ENCODE data around the gene COL8A2.
"Not testable (repeated sequence)": the region's sequence is repeated elsewhere in the genome, so short reads cannot be mapped to it uniquely, and the experiment has no call there.

Gene COL8A2

DNA sequence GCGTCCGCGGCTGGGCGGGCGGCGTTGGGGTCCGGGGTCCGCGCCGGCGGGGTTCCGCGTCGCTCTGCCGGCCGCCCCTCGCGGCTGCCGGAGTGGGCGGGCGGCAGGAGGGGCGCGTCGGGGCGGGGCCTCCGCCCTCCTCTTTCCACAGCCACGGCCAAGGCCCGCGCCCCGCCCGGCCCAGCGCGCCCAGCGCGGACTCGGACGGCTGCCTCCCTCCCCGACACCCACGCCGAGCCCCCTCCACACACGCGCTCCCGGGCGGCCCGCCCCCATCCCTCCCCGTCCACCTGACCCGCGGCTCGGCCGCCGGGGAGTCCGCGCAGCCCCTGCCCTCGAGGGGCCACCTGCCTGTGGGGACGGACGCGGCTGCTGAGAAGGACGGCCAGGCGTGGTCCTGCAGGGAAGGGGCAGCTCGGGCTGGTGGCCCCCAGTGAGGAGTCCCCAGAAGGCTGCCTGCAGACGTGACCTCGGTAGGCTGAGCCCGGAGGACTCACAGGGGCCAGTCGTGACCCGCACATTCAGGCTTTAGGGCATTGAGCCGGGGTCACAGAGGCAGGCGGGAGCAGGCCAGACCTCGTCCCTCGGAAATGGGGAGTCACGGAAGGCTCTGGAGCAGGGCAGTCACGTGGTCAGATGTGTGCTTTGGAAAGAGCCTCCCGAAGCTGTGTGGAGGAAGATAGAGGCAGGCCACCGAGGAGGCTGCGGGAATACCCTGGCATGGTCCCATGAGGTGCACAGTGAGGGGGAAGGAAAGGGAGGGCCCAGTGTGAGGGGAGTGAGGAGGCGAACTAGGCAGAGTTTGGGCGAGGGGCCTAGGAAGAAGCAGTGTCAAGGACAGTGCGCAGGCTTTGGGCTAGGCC lies at the start of gene COL8A2:
Gene COL8A2 (minus strand): TSS at position 94 of the 863 bp plus-strand sequence. CDS start 24,980 bp downstream, outside the sequence.
- DNase-seq: no peak

DNA sequence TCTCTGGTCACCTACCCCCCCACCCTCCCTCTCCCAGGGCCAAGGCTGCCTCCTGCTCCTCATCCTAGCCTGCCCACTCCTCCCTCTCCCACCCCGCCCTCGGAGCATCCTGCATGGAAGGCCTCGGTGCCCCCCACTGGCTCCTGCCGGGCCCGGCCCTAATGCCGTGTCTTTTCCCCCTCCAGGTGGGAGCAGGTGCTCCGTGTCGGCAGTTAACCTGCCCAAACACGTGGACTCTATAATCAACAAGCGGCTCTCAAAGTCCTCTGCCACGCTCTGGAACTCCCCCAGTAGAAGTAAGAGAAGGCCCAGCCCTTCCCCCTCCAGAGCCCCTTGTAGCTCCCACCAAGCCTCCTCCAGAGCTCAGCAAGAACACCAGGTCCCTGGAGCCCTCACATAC lies 49.7 kb upstream of the COL8A2 start:
- no peak for DNase-seq

DNA sequence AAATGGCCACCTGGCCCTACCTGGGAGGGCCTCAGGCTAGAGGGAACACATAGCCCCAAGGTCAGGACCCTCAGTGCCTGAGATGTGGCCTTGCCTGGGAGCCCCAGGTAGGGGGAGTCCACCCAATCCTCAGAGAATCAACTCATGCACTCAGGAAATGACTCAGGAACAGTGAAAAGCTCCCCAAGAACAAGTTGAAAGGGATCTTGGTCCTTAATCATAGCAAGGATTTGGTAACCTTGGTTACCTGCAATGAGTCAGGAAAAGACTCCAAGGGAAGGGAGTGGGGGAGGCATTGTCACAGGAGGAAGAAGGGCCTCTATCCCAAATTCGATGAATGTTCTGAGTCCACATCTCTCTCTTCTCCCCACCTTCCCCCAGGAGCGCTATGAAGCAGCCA lies 48.0 kb upstream of the COL8A2 start:
- DNase-seq: no peak

DNA sequence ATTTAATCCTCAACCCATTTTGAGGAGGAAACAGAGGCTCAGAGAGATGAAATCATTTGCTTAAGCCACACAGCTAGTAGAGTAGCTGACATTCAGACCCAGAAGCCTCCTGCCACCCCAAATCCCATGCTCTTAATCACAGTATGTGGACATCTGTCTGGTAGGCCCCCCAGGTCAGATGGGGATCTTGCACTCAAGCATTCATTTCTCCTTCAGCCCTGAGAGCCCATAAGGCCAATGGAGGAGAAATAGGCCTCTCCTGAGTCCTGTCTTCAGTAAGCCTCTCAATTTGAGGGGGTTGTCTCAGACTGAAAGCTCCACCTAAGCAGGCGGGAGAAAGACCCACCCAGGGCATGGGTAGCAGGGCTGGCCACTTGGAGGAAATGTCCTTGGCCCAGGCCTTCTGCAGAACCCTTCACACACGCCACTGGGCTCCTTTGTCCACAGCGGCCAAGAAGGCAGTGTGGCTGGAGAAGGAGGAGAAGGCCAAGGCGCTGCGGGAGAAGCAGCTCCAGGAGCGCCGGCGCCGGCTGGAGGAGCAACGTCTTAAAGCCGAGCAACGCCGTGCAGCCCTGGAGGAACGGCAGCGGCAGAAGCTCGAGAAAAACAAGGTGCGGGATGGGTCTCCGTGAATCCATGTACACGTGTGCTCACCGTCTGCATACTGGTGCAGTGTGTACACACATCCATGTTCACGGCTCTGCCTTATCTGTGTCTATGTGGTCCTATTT lies 47.2 kb upstream of the COL8A2 start:
- DNase-seq: no peak

DNA sequence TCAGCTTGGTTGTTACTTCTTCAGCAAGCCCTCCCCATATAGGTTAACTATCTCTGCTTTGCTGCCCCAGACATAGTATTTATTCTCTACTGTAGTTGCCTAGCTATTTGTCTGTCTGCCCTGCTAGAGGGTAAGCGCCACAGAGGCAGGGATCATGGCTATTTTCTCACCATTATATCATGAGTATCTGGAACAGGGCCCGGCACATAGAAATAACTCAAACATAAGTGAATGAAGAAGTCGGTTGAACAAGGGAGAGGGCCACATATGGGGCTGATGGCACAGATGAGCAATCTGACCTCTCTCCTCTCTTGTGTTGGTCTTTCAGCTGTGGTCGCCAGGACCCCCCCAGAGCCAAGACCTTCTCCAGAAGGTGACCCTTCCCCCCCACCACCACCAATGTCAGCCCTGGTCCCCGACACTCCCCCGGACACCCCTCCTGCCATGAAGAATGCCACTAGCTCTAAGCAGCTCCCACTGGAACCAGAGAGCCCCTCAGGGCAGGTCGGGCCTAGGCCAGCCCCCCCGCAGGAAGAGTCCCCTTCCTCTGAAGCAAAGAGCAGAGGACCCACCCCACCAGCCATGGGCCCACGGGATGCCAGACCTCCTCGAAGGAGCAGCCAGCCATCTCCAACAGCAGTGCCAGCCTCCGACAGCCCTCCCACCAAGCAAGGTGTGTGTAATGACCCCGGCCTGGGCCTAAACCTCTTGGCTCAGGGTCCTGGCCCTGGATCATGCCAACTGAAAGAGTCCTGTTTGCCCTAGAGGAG lies 45.8 kb upstream of the COL8A2 start:
- DNase-seq: no peak

DNA sequence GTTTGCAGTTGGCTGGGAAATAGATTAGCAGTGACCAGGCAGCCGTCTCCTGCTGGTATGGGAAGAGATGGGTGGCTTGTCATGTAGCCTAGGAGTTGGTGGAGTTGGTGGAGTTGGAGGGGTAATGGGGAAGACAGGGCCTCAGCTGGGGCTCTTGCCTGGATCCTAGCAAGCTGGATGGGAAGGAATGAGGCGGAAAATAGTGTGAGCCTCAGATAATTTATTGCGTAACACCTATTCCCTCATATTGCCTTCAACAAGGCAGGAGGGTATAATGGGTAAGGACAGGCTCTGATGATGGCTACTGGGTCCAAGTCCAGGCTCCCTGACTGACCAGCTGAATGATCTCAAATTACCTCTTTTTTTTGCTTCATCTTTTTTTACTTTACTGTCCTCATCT lies 43.5 kb upstream of the COL8A2 start:
- DNase-seq: no peak

DNA sequence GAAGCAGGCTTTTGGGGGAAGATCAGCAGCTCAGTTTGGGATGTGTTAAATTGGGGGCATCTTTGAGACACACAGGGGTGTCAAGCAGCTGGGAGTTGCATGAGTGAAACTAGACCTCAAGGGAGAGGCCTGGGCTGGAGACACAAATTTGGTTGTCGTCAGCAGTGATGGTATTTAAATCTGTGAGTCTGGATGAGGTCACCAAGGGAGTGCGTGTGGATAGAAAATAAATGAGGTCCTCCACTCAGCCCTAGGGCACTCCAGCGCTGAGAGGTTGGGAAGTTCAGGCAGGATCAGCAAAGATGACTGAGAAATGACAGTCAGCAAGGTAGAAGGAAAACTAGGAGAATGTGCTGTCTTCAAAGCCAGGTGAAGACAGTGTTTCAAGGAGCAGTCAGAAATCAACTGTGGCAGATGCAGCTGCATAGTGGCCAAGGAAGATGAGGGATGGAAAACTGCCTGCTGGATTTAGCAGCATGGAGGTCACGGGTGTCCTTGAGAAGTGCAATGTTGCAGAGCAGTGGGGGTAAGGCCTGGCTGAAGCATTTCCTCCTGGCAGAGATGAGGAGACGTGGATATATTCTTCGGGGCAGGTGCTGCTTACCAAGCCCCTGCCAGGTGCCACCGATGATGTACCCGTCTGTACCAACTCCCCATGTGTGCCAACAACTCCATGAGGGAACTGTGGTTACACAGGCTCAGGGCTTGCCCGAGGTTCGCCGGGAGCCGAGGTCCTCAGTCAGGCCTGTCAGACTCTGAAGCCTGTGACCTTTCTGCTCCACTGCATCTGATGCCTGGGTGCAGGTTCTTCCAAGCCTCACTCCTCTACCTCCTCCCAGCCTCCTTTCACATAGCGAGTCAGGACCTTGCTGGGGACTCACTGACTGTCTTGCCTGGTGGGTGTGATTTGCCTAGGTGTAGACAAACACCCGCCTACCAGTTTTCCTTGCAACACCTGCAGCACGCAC lies 42.2 kb upstream of the COL8A2 start:
- DNase-seq: no peak

DNA sequence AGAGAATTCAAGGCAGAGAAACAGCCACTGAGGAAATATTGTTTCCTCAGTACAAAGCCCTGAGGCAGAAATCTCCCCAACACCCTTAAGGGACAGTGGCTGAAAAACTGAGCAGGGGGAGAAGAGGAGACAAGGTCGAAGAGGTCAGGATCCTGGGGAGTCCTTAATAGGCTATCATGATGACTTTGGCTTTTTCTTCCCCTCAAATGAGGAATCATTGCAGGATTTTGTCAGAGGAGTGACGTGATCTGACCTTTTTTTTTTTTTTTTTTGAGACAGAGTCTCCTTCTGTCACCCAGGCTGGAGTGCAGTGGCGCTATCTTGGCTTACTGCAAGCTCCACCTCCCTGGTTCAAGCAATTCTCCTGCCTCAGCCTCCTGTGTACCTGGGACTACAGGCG lies 41.1 kb upstream of the COL8A2 start:
- no peak for DNase-seq

DNA sequence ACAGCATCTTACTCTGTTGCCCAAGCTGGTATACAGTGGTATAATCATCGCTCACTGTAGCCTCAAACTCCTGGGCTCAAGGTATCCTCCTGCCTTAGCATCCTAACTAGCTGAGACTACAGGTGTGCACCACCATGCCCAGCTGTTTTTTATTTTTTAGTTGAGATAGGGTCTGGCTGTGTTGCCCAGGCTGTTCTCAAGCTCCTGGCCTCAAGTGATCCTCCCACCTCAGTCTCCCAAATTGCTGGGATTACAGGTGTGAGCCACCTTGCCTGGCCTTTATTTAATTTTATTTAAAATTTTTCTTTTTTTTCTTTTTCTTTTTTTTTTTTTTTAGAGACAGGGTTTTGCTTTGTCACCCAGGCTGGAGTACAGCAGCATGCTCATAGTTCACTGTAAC lies 40.1 kb upstream of the COL8A2 start:
- no peak for DNase-seq

DNA sequence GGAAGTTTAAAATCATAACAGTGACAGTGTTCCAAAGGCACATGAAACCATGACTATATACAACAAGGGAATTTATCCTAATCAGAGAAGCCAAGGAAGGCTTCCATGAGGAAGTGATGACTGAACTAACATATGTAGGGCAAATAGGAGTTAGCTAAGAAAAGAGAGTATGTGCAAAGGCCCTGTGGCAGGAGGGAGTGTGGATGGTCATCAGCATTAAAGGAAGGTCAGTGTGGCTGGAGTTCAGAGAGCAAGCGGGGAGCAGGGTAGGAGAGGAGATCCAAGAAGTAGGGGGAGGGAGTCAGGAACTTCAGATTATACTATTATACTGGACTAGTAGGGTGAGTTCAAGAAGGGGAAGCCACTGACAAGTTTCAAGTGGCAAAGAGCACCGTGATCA lies 39.3 kb upstream of the COL8A2 start:
- no peak for DNase-seq

DNA sequence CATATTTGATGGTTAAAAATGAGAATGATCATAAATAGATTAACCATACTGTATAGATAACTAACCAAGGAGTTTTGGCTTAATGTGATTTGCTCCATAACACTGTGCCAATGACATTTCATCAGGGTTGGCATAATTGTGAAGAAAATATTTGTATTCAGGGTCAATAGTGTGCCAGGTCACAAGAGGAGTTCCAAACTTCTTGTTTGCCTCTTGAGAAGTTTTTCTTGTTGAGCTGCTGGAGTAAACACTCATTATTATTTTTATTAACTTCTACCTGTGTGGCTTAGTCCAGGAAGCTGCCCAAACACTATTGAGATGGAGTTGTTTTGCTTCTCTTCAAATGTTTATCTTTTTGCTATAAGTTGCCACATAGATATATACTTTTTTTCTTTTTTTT lies 38.4 kb upstream of the COL8A2 start:
- DNase-seq: no peak

DNA sequence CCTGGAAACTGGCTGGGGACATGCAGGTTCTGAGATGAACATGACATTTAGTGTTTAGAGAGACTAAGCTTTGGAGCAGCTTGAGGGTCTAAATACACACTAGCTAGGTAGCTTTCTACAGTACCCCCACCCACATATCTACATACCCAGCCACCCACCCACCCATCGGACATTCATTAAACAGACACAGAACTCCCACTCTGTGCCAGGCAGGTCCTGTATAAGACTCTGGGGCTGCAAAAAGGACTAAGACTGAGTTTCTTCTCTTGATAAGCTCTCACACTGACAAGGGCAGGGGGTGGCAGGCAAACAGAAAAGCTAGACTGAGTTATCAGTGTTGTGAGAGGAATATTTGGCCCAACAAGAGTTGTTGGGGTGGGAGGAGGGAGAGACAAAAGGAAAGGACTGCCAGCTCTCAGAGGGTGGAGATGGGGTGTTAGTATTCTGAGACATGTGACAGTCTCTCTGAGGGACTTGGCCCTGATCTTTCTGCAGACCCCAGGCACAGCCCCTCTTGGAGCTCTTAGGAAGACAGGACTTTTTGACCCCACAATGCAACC lies 37.7 kb upstream of the COL8A2 start:
- no peak for DNase-seq

DNA sequence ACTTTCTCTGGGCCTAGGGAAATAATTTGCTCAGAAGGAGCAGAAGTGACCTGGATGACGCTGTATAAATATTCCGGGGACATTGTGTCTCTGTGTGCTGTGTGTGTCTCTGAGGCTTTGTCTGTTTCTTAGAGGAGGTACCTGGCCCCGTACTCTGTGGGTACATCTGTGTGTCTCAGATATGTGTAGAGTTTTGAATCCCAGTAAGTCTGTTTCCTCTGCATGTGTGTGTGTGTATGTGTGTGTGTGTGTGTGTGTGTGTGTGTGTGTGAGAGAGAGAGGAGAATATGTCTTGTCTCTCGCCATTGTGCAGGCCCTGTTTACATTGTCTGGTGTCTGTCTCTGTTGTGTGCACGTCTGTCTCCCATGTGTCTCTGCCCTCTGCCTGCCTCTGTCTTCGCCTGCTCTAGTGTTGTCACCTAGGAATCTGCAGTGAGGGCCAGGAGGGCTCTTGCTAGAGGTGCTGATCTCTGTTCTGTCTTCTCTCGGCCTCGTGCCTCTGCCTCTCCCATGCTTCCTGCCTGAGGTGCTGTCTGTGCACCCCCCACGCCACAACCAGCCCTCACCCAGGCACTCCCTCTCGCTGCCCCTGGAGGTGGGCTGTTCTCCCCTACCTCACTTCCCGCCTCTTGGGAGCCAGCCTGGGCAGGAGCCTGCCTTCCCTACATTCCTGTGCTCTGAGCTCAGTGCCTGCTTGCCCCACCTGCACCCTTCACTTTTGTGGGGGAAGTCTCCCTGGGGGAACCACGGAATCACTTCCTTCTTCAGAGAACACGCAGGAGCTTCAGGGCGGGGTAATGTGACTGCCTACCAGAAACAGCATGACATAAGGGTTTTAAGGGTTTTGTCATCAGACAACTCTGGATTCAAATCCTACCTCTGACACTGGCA lies 36.9 kb upstream of the COL8A2 start:
- DNase-seq: peak; percentile 43

DNA sequence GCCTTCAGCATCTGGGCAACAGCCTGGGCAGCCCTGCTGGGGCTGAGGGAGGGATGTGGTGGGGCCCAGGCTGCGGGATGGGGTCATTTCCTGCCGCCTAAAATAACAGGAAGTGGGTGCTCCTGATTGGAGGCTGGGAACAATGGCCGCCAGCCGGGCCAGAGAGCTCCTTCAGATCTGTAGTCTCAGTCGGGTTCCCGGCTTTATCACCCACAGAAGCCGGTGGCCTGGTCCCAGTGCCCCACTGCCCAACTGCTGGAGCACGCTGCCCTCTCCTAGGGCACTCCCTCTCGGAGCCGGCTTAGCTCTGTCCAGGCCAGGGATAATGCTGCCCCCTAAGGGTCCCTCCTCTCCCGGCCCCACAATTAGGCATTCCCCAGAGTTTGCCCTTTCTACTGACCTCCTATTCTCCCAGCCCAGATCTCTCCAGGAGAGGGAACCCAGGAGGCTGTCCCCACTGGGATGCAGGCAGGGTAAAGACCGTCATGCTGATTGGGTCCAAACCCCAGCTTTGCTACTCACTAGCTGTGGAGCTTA lies 36.0 kb upstream of the COL8A2 start:
- peak; percentile 70 for DNase-seq

DNA sequence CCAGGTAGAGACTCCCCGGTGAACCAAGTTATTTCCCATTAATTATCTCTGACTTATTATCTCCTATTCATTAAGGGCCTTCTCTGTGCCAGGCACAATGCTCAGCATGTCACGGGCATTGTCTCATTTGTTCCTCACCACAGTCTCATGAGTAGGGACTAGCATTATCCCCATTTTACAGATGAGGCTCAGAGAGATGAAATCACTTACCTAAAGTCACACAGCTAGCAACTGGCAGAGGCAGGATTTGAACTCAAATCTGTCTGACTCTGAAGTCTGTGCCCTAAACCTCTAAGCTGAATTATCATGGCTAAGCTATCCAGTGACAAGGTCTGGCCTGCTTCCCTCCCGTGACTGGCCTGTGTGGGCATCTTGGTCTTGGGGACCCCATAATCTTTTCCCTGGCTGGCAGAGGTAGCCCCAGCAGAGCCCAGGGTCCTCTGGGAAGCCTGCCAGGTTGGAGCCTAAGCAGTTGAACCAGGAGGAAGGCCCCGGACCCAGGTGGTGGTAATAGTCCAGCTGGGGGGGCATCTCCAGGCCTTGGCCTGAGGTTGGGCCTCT lies 35.4 kb upstream of the COL8A2 start:
- no peak for DNase-seq

DNA sequence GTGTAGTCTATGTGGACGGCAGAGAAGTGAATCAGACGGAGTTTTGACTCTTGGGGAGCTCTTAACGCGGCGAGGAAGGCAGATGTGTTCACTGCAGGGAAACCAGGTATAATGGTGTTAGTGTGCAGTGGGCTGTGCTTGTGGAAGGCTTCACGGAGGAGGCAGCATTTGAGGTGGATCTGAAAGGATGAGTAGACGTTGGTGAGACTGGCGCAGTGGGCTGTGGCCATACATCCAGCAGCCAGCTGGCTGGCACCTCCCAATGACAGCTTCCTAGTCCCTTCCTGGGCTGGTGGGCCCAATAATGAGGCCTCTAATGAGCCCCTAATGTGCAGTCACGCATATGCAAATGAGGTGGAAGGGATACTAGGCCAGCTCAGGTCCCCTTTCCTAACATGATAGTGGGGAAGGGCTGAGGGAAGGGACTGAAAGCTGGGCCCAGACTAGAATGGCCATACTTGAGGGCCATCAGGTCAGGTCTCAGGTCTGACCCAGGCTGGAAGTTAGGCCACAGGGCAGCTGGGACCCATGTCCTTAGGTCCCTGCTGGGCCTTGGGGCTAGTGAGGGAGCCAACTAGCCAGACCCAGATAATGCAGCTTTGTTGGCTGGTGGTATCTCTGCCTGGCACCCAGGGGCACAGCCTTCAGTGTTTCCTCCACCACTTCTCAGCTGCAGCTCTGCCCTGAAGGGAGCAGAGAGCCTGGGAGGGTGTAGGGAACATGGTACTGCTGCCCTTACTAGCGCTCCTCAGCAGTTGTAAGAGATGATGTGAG lies 34.8 kb upstream of the COL8A2 start:
- peak; percentile 15 for DNase-seq

DNA sequence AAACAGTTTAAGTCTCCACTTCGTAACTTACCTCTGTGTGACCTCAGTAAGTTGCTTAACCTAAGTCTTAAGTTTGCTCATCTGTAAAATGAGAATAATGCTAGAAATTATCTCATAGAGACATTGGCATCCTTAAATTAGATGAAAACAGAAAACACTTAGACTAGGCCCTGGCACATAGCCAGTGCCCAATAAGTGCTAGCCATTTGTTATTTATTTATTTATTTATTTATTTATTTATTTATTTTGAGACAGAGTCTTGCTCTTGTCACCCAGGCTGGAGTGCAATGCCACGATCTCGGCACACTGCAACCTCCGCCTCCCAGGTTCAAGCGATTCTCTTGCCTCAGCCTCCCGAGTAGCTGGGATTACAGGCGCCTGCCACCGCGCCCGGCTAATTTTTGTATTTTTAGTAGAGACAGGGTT lies 33.8 kb upstream of the COL8A2 start:
- not testable (repeated sequence) for DNase-seq

DNA sequence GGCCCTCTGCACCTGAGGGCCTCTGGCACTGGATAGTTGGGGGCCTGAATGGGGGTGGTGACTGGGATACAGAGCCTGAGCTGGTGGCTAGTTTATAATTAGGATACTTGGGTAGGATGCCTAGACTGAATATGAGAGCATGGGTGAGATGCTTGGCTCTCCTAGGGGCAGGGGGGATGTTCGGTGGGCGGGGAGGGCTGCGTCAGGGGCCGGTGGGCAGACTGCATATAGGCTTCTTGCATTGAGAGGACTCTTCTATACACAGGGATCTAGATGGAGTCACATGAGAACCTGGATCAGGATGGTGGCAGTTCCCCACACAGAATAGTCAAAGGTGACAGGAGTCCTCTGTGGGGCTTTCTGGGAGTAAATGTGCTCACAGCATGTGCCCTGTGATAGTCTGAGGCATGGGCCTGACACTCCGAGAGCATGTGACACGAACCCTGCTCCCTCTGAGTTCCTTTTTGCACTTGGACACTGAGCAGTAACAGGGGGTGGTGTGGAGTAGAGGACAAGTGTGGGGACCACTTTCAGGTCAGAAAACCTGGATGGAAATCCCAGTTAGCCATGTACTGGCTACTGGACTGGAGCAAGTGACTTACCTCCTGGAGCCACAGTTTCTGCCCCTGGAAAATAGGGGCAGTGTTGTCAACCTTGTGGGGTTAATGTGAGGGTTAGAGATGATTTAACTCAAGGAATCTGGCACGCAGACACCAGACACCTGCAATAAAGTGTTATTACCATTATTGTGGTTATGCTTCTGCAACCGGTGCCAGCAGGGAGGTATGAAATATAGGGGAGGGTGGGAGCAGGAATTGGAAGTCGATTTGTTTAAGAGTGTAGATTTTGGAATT lies 33.2 kb upstream of the COL8A2 start:
- DNase-seq: peak; percentile 7
